MM.1S (cell line): ENCODE results near the gene TMEM175.

Experiments used
- DNase-seq: peaks from one replicate; pipeline ENCODE4 v3.0.0-alpha.2; 2015
- H2AFZ ChIP-seq: fragments of 300-600 bp; sonication (generic); 2 replicates; pipeline ENCODE4 v1.6.0; 2016; ENCODE audit warnings: antibody characterized with exemption, low read length
- H3F3A ChIP-seq: fragments of 300-600 bp; sonication (generic); 2 replicates; pipeline ENCODE4 v1.6.1; 2016; ENCODE audit warnings: mild to moderate bottlenecking, antibody characterized with exemption, low read length, moderate library complexity, mixed read lengths; ENCODE audit not compliant: insufficient read depth
- H3K27ac ChIP-seq: fragments of 300-600 bp; sonication (generic); 2 replicates; pipeline ENCODE4 v1.5.1; 2016; ENCODE audit warnings: mild to moderate bottlenecking, low read length
- H3K27me3 ChIP-seq: fragments of 300-600 bp; sonication (generic); replicated peaks from 2 replicates; pipeline ENCODE4 v1.6.0; 2016; ENCODE audit warnings: low read length; ENCODE audit not compliant: insufficient read depth
- H3K36me3 ChIP-seq: fragments of 300-600 bp; sonication (generic); replicated peaks from 2 replicates; pipeline ENCODE4 v1.6.1; 2016; ENCODE audit warnings: mild to moderate bottlenecking, low read length, mixed read lengths; ENCODE audit not compliant: insufficient read depth
- H3K4me1 ChIP-seq: fragments of 300-600 bp; sonication (generic); 2 replicates; pipeline ENCODE4 v1.6.1; 2016; ENCODE audit warnings: low read length, mixed read lengths
- H3K4me2 ChIP-seq: fragments of 300-600 bp; sonication (generic); 2 replicates; pipeline ENCODE4 v1.6.0; 2016; ENCODE audit warnings: low read depth, low read length
- H3K4me3 ChIP-seq: fragments of 300-600 bp; sonication (generic); 2 replicates; pipeline ENCODE4 v1.5.1; 2016; ENCODE audit warnings: low read length, mixed read lengths
- H3K79me2 ChIP-seq: fragments of 300-600 bp; sonication (generic); 2 replicates; pipeline ENCODE4 v1.6.1; 2016; ENCODE audit warnings: mixed run types, low read length, mixed read lengths
- H3K9ac ChIP-seq: fragments of 300-600 bp; sonication (generic); 2 replicates; pipeline ENCODE4 v1.6.1; 2016; ENCODE audit warnings: low read length, mixed read lengths
- H3K9me2 ChIP-seq: fragments of 300-600 bp; sonication (generic); replicated peaks from 2 replicates; pipeline ENCODE4 v1.6.1; 2016; ENCODE audit warnings: mild to moderate bottlenecking, low read length, mixed read lengths; ENCODE audit not compliant: insufficient read depth
- H3K9me3 ChIP-seq: fragments of 300-600 bp; sonication (generic); replicated peaks from 2 replicates; pipeline ENCODE4 v1.6.1; 2016; ENCODE audit warnings: mild to moderate bottlenecking, low read length, mixed read lengths; ENCODE audit not compliant: insufficient read depth
- H4K20me1 ChIP-seq: fragments of 300-600 bp; sonication (generic); 2 replicates; pipeline ENCODE4 v1.6.1; 2016; ENCODE audit warnings: mild to moderate bottlenecking, low read length, moderate library complexity, mixed read lengths; ENCODE audit not compliant: insufficient read depth
- EZH2 ChIP-seq: fragments of 300-600 bp; sonication (generic); optimal IDR thresholded peaks from 2 replicates; pipeline ENCODE3; 2017; ENCODE audit warnings: low read depth, mild to moderate bottlenecking, antibody characterized with exemption, low read length, mixed read lengths
- EZH2phosphoT487 ChIP-seq: fragments of 300-600 bp; sonication (generic); IDR thresholded peaks from 2 replicates; pipeline ENCODE4 v1.6.1; 2018; ENCODE audit warnings: antibody characterized with exemption, low read length
- TF ChIP-seq, protein P1 (sequence below): fragments of 300-600 bp; sonication (generic); IDR thresholded peaks from 2 replicates; pipeline ENCODE4 v1.5.1; 2016; ENCODE audit warnings: antibody characterized with exemption, low read length, mixed read lengths

The TMEM175 gene

DNA sequence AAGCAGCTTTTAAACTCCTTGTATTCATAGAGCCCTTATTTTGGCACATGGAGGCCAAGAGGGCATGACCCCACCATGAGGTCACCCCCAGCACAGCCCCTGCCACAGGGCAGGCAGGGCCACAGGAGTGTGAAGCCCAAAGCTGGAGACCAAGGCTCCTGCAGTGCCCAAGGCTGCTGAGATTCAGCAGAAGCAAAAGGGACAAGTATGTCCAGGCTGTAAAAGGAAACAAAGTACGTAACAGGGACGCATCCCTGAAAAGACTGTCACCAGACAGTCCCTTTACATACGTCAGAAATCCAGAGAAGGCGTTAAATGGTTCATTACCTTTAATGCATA, 19.0 kb upstream of the TMEM175 start:
- Histone ChIP-seq H3K36me3 (no peaks in the 10 kb centered on the region; the same call in 1 of the 2 replicates), H3K4me1 (no peaks in the 10 kb centered on the region), H3K4me2 (no peak overlapping the region), H3K9ac (no peak overlapping the region), H4K20me1 (0 out of 2 replicates have a peak, but pooled peaks cover 4% of the 10 kb centered on the region), H3K9me2 (no peaks in the 10 kb centered on the region), H3K27ac (no peak overlapping the region), H2AFZ (no peak overlapping the region), H3K79me2 (peaks cover 56% of the 10 kb centered on the region), H3K27me3 (no peaks in the 10 kb centered on the region), H3K9me3 (no peaks in the 10 kb centered on the region), H3K4me3 (no peak overlapping the region), H3F3A (no peaks in the 10 kb centered on the region)
- TF ChIP-seq EZH2, result no peak
- TF ChIP-seq, protein P1, sequence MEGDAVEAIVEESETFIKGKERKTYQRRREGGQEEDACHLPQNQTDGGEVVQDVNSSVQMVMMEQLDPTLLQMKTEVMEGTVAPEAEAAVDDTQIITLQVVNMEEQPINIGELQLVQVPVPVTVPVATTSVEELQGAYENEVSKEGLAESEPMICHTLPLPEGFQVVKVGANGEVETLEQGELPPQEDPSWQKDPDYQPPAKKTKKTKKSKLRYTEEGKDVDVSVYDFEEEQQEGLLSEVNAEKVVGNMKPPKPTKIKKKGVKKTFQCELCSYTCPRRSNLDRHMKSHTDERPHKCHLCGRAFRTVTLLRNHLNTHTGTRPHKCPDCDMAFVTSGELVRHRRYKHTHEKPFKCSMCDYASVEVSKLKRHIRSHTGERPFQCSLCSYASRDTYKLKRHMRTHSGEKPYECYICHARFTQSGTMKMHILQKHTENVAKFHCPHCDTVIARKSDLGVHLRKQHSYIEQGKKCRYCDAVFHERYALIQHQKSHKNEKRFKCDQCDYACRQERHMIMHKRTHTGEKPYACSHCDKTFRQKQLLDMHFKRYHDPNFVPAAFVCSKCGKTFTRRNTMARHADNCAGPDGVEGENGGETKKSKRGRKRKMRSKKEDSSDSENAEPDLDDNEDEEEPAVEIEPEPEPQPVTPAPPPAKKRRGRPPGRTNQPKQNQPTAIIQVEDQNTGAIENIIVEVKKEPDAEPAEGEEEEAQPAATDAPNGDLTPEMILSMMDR, result no peak
- no peak for TF ChIP-seq EZH2phosphoT487
- no peak for DNase-seq

DNA sequence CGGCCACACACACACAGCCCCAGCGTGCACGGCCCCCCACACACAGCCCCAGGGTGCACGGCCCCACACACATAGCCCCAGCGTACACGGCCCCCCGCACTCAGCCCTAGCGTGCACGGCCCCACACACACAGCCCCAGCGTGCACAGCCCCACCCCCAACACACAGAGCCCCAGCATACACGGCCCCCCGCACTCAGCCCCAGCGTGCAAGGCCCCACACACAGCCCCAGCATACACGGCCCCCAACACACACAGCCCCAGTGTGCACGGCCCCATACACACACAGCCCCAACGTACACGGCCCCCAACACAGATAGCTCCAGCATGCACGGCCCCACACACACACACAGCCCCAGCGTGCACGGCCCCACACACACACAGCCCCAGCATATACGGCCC, 17.7 kb upstream of the TMEM175 start:
- Histone ChIP-seq H3K9ac (no peak overlapping the region), H2AFZ (no peak overlapping the region), H3K79me2 (peaks cover 66% of the 10 kb centered on the region), H3K9me2 (no peaks in the 10 kb centered on the region), H3K4me3 (no peak overlapping the region), H4K20me1 (0 out of 2 replicates have a peak, but pooled peaks cover 4% of the 10 kb centered on the region), H3K27me3 (no peaks in the 10 kb centered on the region), H3K4me1 (no peaks in the 10 kb centered on the region), H3K27ac (no peak overlapping the region), H3K9me3 (no peaks in the 10 kb centered on the region), H3F3A (no peaks in the 10 kb centered on the region), H3K4me2 (no peak overlapping the region), H3K36me3 (no peaks in the 10 kb centered on the region; the same call in 1 of the 2 replicates)
- no peak for TF ChIP-seq EZH2
- TF ChIP-seq EZH2phosphoT487, result no peak
- no peak for DNase-seq

DNA sequence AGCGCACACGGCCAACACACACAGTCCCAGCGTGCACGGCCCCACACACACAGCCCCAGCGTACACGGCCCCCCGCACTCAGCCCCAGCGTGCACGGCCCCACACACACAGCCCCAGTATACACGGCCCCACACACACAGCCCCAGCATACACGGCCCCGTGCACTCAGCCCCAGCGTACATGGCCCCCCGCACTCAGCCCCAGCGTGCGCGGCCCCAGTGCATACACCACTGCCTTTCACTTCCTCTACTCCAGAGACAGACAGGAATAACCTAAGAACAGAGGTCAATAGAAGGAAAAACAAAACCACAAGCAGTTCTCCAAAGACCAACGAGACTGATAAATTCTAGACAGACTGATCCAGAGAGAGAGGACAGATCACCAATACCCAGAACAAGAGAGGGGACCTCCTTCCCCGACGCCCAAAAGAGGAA, 17.2 kb upstream of the TMEM175 start:
- H3K4me3 ChIP-seq, result no peak overlapping the region

DNA sequence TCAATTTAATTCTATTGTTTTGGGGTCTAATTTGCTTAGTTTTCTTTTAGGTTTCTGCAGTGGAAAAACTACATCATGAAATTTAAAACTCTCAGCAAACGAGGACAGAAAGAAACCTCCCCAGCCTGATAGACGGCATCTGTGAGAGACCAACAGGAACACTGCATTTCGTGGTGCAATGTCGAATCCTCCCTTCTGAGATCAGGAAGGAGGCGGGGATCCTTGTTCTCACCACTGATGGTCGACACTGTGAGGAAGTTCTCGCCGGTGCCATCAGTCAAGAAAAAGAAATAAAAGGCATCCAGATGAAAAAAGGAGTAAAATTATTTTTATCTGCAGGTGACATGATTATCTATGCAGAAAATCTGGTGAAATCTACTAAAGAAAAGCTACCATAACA, 16.7 kb upstream of the TMEM175 start:
- Histone ChIP-seq H4K20me1 (0 out of 2 replicates have a peak, but pooled peaks cover 4% of the 10 kb centered on the region), H3K36me3 (no peaks in the 10 kb centered on the region; the same call in 1 of the 2 replicates), H3K27ac (no peak overlapping the region), H3K27me3 (no peaks in the 10 kb centered on the region), H3K79me2 (peaks cover 75% of the 10 kb centered on the region), H3K9me3 (no peaks in the 10 kb centered on the region), H2AFZ (no peak overlapping the region), H3K4me3 (no peak overlapping the region), H3K9me2 (no peaks in the 10 kb centered on the region), H3K4me1 (no peaks in the 10 kb centered on the region), H3K9ac (no peak overlapping the region), H3F3A (no peaks in the 10 kb centered on the region), H3K4me2 (no peak overlapping the region)
- no peak for DNase-seq
- TF ChIP-seq EZH2, result no peak
- no peak for TF ChIP-seq EZH2phosphoT487
- TF ChIP-seq, protein P1, result no peak

More for the DNA sequence above, 17.2 kb upstream of the TMEM175 start:
- no peaks in the 10 kb centered on the region for H3F3A ChIP-seq
- H3K36me3 ChIP-seq, result no peaks in the 10 kb centered on the region; the same call in 1 of the 2 replicates
- DNase-seq, result no peak
- H3K79me2 ChIP-seq, result peaks cover 71% of the 10 kb centered on the region
- no peak overlapping the region for H3K4me2 ChIP-seq
- H3K9me2 ChIP-seq, result no peaks in the 10 kb centered on the region
- TF ChIP-seq, protein P1, result no peak
- TF ChIP-seq EZH2phosphoT487 (no peak), EZH2 (no peak)
- H3K4me1 ChIP-seq, result no peaks in the 10 kb centered on the region
- no peak overlapping the region for H2AFZ ChIP-seq
- H3K9me3 ChIP-seq, result no peaks in the 10 kb centered on the region
- 0 out of 2 replicates have a peak, but pooled peaks cover 4% of the 10 kb centered on the region for H4K20me1 ChIP-seq
- no peak overlapping the region for H3K9ac ChIP-seq
- H3K27me3 ChIP-seq, result no peaks in the 10 kb centered on the region
- no peak overlapping the region for H3K27ac ChIP-seq
